HEK293 (cell line): Measurements from ENCODE around the gene ABCC3.

Source experiments
- CTCF ChIA-PET: fragments of 350-600 bp; formaldehyde crosslinking; extraction: SDS; loops from one replicate; lab custom pipeline; 2021; ENCODE audit warnings: antibody characterized with exemption; lab: Yijun Ruan, JAX
- POLR2A ChIA-PET: fragments of 300-600 bp; formaldehyde crosslinking; extraction: SDS; loops from one replicate; lab custom pipeline; 2020; ENCODE audit warnings: antibody characterized with exemption, inconsistent platforms; lab: Yijun Ruan, JAX
- H3K27ac ChIP-seq: fragments of 200-500 bp; sonication (Bioruptor generic); 2 replicates; pipeline ENCODE4 v1.5.1; 2014; ENCODE audit warnings: low read depth, low read length, control low read depth, inconsistent platforms; ENCODE audit errors: extremely low read depth
- H3K36me3 ChIP-seq, 2 experiments: fragments of 200-500 bp in 1 of 2; sonication (Bioruptor generic) in 1 of 2; 1 replicate in 1 of 2; 2 replicates in 1 of 2; pipeline ENCODE4 v1.5.1; 2014 to 2017; ENCODE audit warnings: inconsistent platforms in 2 of 2, low read length in 2 of 2; ENCODE audit not compliant: control insufficient read depth in 2 of 2, insufficient read depth in 1 of 2
- H3K4me1 ChIP-seq: fragments of 200-500 bp; sonication (Bioruptor generic); 2 replicates; pipeline ENCODE4 v1.5.1; 2014; ENCODE audit warnings: mild to moderate bottlenecking, low read length, inconsistent platforms; ENCODE audit not compliant: control insufficient read depth, insufficient read depth
- H3K4me3 ChIP-seq: 2 replicates; pipeline ENCODE4 v1.5.1; 2011; ENCODE audit warnings: low read depth, mild to moderate bottlenecking, control low read depth, low read length, moderate library complexity
- H3K9me3 ChIP-seq: fragments of 200-500 bp; sonication (Bioruptor generic); 2 replicates; pipeline ENCODE4 v1.5.1; 2014; ENCODE audit warnings: low read depth, low read length, inconsistent platforms; ENCODE audit not compliant: control insufficient read depth, insufficient read depth
- CTCF ChIP-seq: fragments of 450-650 bp; formaldehyde crosslinking; IDR thresholded peaks from 2 replicates; pipeline ENCODE4 v1.5.1; 2016; ENCODE audit warnings: missing biosample characterization, missing genetic modification characterization
- KLF1 ChIP-seq: fragments of 450-650 bp; formaldehyde crosslinking; IDR thresholded peaks from 2 replicates; pipeline ENCODE4 v1.5.1; 2016; ENCODE audit warnings: missing biosample characterization, missing genetic modification characterization
- KLF9 ChIP-seq: fragments of 450-650 bp; formaldehyde crosslinking; IDR thresholded peaks from 2 replicates; pipeline ENCODE4 v1.5.1; 2016; ENCODE audit warnings: missing biosample characterization, missing genetic modification characterization, low read depth
- OVOL3 ChIP-seq: fragments of 450-650 bp; formaldehyde crosslinking; IDR thresholded peaks from 2 replicates; pipeline ENCODE4 v1.5.1; 2016; ENCODE audit warnings: missing biosample characterization, missing genetic modification characterization
- PRDM10 ChIP-seq: fragments of 450-650 bp; formaldehyde crosslinking; IDR thresholded peaks from 2 replicates; pipeline ENCODE4 v1.5.1; 2016; ENCODE audit warnings: missing biosample characterization, missing genetic modification characterization
- SCRT2 ChIP-seq: fragments of 450-650 bp; formaldehyde crosslinking; IDR thresholded peaks from 2 replicates; pipeline ENCODE4 v1.5.1; 2016; ENCODE audit warnings: missing biosample characterization, missing genetic modification characterization
- TSHZ1 ChIP-seq: fragments of 450-650 bp; formaldehyde crosslinking; IDR thresholded peaks from 2 replicates; pipeline ENCODE4 v1.5.1; 2016; ENCODE audit warnings: missing biosample characterization, missing genetic modification characterization, borderline replicate concordance
- ZNF148 ChIP-seq: fragments of 450-650 bp; formaldehyde crosslinking; IDR thresholded peaks from 2 replicates; pipeline ENCODE4 v1.5.0; 2017; ENCODE audit warnings: missing biosample characterization, missing genetic modification characterization, borderline replicate concordance
- ZNF274 ChIP-seq, 2 experiments: fragments of 200-500 bp in 1 of 2; fragments of 450-650 bp in 1 of 2; sonication (Bioruptor generic) in 1 of 2; formaldehyde crosslinking in 1 of 2; IDR thresholded peaks; 2 replicates each; pipeline versions ENCODE4 v1.5.1 to v1.6.1; 2014 to 2016; ENCODE audit warnings: borderline replicate concordance in 1 of 2, inconsistent platforms in 1 of 2, low read length in 1 of 2, missing biosample characterization in 1 of 2, missing genetic modification characterization in 1 of 2
- ZNF341 ChIP-seq: fragments of 450-650 bp; formaldehyde crosslinking; IDR thresholded peaks from 2 replicates; pipeline ENCODE4; 2016; ENCODE audit warnings: low read depth, missing biosample characterization, missing genetic modification characterization
- ZNF398 ChIP-seq: fragments of 450-650 bp; formaldehyde crosslinking; IDR thresholded peaks from 2 replicates; pipeline ENCODE4 v1.5.1; 2017; ENCODE audit warnings: missing biosample characterization, missing genetic modification characterization
- ZNF501 ChIP-seq: fragments of 450-650 bp; formaldehyde crosslinking; IDR thresholded peaks from 2 replicates; pipeline ENCODE4 v1.5.1; 2016; ENCODE audit warnings: missing biosample characterization, missing genetic modification characterization
- ZNF549 ChIP-seq: fragments of 450-650 bp; IDR thresholded peaks from 2 replicates; pipeline ENCODE4 v1.5.1; 2018; ENCODE audit warnings: missing biosample characterization, missing genetic modification characterization, mild to moderate bottlenecking, inconsistent platforms, moderate library complexity
- ZNF677 ChIP-seq: fragments of 450-650 bp; IDR thresholded peaks from 2 replicates; pipeline ENCODE4 v1.5.0; 2018; ENCODE audit warnings: missing biosample characterization, mild to moderate bottlenecking, missing genetic modification characterization, moderate library complexity
- ZNF692 ChIP-seq: fragments of 450-650 bp; formaldehyde crosslinking; IDR thresholded peaks from 2 replicates; pipeline ENCODE4 v1.5.1; 2016; ENCODE audit warnings: missing biosample characterization, missing genetic modification characterization
- ZNF843 ChIP-seq: fragments of 450-650 bp; formaldehyde crosslinking; IDR thresholded peaks from 2 replicates; pipeline ENCODE4 v1.5.1; 2016; ENCODE audit warnings: missing biosample characterization, missing genetic modification characterization
- TF ChIP-seq, protein P1 (sequence below): fragments of 450-650 bp; formaldehyde crosslinking; IDR thresholded peaks from 2 replicates; pipeline ENCODE4 v1.5.1; 2016; ENCODE audit warnings: missing biosample characterization, missing genetic modification characterization

ABCC3 gene

GRCh38 chr17:50633683-50634082, 998 bp upstream of the ABCC3 start (continued):
- no peak for TF ChIP-seq TSHZ1 (tag by site-specific recombination)
- no peak for TF ChIP-seq SCRT2 (tag by site-specific recombination)
- no peak for TF ChIP-seq ZNF692 (tag by site-specific recombination)
- TF ChIP-seq ZNF398: no peak
- TF ChIP-seq KLF9 (tag by site-specific recombination): no peak
- no peak for TF ChIP-seq KLF1 (tag by site-specific recombination)
- no peak for TF ChIP-seq ZNF274 (IDR thresholded peaks at IDR 0.05; ENCODE audit: low read length)
- no peak for TF ChIP-seq ZNF274 (tag by site-specific recombination; IDR thresholded peaks at IDR 0.05; ENCODE audit: borderline replicate concordance)

DNA sequence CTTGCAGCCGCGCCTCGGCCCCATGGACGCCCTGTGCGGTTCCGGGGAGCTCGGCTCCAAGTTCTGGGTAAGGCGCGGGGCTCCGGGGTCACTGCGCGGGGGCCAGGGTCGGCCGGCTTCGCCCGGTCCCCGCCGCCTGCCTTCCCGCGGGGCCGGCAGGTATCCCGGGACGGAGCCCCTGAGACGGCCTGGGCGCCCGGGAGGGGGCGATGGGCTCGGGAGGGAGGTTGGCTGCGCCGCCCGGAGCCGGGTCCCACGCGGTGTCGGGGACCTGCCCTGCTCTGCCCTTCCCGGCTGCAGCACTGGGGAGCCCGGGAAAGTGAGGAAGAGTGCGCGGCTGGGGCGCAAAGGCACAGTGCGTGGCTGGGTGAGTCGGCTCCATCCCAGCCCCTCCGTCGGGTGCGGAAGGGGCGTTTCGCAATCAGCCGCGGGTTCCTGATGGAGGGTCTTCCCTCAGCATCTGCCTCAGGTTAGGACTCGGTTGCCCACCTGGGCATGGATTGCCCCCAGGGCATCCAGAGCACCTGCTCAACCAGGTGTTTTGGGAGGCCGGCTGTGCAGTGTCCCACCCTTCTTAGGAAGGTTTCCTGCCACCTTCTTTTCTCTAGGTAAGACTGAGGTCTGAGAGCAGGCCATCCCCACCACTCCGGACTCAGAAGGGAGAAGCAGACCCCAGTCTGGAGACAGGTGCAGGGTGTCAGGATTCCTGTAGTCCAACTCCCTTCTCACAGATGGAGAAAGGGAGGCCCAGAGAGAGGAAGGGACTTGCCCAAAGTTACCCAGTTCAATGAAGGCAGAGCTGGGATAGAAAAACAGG, 442 bp downstream of the ABCC3 start:
- Histone ChIP-seq H3K4me1 (peaks cover 3% of the 10 kb centered on the region), H3K4me3 (no peak overlapping the region), H3K9me3 (no peaks in the 10 kb centered on the region), H3K36me3 (no peaks in the 10 kb centered on the region), H3K27ac (no peak overlapping the region)
- CTCF ChIA-PET: interaction anchor here (0.6 to 7.5 kb wide), 4 partner anchors 7 to 84 kb away, joined by 3 to 130 read pairs (median 6); no protein-coding TSS in a partner anchor
- POLR2A ChIA-PET: no interaction called here
- no peak for TF ChIP-seq ZNF549 (tag by site-specific recombination)
- TF ChIP-seq PRDM10 (tag by site-specific recombination): no peak
- no peak for TF ChIP-seq ZNF501
- TF ChIP-seq OVOL3 (tag by site-specific recombination): no peak
- TF ChIP-seq ZNF148 (tag by site-specific recombination): no peak
- TF ChIP-seq ZNF341 (tag by site-specific recombination): no peak
- TF ChIP-seq, protein P1, sequence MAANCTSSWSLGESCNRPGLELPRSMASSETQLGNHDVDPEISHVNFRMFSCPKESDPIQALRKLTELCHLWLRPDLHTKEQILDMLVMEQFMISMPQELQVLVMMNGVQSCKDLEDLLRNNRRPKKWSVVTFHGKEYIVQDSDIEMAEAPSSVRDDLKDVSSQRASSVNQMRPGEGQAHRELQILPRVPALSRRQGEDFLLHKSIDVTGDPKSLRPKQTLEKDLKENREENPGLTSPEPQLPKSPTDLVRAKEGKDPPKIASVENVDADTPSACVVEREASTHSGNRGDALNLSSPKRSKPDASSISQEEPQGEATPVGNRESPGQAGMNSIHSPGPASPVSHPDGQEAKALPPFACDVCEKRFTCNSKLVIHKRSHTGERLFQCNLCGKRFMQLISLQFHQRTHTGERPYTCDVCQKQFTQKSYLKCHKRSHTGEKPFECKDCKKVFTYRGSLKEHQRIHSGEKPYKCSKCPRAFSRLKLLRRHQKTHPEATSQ (tag by site-specific recombination): no peak
- TF ChIP-seq ZNF677 (tag by site-specific recombination): no peak
- no peak for TF ChIP-seq CTCF
- TF ChIP-seq ZNF843 (tag by site-specific recombination): no peak
